Nucleus accumbens (tissue), 56 donors: ENCODE data around the gene EFHC1.

ENCODE experiments used
- DNase-seq, 56 donors: peaks; one replicate each; lab custom pipeline; 2025; lab: John Stamatoyannopoulos, UW

Gene EFHC1

GRCh38 chr6:52572536-52572935 is 152.4 kb downstream of the EFHC1 start:
- DNase-seq, result no peak

- DNase-seq, result no peak
Observed at GRCh38 chr6:52573295-52573694, 153.2 kb downstream of the EFHC1 start.
